ENCODE measurements around the gene PTS.
A peak's percentile ranks its signal among the peaks of the same experiment; 100 is the strongest.

The PTS gene

GRCh38 chr11:112267188-112267591 is 41.0 kb downstream of the PTS start:
- no peak for DNase-seq

DNA sequence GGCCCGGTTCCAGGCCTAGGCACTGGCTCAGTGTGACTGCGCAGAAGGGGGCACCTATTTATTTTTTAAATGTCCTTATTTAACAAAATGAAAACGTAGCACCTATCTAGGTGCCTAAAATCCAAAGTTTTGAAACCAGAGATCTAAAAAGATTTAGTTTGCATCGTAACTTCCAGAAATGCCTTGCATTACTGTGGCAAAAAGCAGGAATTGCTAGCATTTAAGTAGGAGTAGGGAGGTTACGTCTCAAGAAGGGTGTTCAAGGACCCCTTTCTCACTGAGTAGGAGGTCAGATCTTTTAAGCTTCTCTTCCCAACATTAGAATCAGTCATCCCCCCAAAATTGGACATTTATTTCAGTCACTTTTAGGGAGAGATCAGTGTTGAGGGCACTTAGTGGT is 42.2 kb downstream of the PTS start:
- no peak for DNase-seq

DNA sequence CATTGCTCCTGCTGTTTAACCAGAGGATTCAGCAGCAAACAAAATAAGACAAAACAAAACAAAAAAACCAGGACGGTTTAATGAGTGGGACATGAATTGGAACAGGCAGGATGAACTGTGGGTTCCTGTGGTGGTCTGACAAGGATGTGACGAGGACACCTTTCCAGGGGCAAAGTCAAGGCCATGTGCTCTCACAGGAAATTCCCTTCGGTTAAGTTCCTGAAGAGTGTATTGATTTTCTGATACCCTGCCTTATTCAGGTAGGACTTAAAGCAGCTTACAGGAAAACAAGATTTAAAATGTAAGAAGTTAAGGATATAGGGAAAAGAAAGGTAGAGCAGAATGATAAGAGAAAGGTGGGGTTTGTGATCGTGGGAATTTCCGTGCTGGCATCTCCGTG is 42.9 kb downstream of the PTS start:
- no peak for DNase-seq

DNA sequence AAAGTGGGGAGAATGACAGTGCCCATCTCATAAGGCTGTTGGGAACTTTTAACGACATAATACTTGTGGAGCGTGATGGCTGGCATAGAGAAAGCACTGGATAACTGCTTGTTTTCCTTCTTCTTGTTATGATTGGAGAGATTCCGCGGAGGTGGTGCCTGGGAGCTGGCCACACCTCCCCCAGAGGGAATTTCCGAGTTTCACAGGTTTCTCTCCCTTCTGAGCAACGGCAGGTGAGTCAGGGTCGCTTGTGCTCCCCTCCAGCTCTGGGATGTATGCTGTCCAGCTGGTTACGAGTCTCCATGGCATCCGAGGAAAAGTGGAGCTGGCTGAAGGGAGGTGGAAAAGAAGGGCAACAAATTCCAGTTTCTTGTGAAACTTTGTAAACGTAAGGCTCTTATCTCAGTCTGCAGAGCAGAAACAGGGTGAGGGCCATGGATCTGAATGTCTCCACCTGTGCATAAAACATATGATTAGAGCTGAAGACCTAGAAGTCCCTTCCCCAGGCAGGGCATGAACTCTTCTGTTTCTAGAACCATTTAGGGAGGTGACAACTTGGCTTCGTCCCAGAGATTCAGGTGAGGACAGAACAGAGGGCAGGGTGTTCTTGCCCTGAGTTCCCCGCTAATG is 44.4 kb downstream of the PTS start:
- no peak for DNase-seq

DNA sequence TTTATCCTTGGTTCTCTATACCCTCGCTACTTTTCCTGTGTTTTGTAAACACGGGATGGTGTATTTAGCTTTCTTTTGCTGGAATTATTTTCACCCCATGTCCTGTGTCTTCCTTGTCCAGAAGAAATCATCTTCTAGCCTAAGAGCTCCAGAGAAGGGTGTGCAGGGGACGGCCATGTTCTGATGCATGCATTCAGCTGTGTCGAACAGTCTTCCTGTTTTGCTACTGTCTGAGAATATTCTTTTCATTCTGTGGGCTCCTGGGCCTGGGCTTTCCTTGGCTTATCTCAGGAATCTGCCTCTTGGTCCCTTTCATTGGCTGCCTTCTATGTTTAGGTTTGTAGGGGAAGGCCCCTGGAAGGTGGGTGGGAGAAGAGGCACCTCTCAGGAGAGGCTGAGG is 45.0 kb downstream of the PTS start:
- no peak for DNase-seq

GRCh38 chr11:112273066-112273465 is 46.8 kb downstream of the PTS start:
- DNase-seq: no peak

DNA sequence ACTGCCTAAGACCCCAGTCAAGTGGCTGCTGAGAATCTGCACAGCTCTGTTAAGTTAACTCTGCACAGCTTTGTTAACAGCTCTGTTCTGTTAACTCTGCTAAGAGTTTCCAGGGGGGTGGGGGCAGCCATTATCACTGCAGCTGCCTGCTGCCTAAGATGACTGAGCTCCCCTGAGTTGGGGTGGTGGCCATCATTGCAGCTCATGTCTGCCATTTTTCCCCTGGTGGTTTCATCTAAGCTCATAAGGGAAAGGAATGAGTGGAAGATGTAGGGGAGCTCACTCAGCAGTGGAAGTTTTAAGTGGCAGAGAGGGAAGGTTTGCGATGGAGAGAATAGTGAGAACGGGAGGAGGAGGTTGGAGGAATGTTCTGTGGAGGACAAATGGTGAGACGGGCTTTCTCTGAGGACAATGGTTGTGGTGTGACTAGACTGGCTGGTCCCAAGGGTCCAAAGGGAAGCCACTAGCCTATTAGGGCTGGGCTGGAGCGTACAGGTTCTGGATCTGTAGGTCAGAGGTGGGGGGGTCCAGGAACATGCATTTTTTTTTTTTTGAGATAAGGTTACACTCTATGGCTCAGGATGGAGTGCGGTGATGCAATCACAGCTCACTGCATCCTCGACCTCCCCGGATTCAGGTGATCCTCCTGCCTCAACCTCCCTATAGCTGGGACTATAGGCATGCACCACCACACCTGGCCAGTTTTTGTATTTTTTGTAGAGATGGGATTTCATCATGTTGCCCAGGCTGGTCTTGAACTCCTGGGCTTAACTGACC is 48.0 kb downstream of the PTS start:
- no peak for DNase-seq

- no peak for DNase-seq
Measured at GRCh38 chr11:112277029-112277428, 50.8 kb downstream of the PTS start.

- no peak for DNase-seq
Measured at GRCh38 chr11:112277941-112278340, 51.7 kb downstream of the PTS start.

GRCh38 chr11:112278803-112279202 is 52.6 kb downstream of the PTS start:
- no peak for DNase-seq

DNA sequence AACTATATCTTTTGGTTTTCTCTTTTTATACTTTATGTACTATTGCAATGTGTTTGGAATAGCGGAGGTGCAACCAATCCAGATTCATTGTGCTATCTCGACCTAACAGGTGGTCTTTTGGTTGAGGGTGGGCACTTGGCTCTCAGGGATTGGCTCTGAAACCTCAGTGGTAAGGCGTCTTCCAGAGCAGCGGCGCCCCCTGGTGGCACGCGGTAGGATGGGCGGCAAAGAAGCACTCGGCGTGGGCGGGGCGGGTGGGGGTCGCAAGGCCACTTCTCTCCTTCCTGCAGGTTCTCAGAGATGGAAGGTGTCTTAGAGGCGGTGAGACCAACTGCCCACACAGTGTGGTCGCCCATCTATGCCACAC is 53.7 kb downstream of the PTS start:
- DNase-seq: peak; percentile 31

GRCh38 chr11:112280268-112281126 is 54.3 kb downstream of the PTS start:
- peak; percentile 67 for DNase-seq

- no peak for DNase-seq
Measured at GRCh38 chr11:112281726-112282125, 55.5 kb downstream of the PTS start.

Measured in NCI-H2171 (cell line).